IPS DF 19.7 (cell line): ENCODE data around the gene NLRP8.
"Not testable (repeated sequence)": the region's sequence is repeated elsewhere in the genome, so short reads cannot be mapped to it uniquely, and the experiment has no call there.

Source experiments
- DNase-seq: peaks from one replicate; pipeline ENCODE4 v3.0.0-alpha.2; 2013; ENCODE audit warnings: low read depth, low spot score

The NLRP8 gene

DNA sequence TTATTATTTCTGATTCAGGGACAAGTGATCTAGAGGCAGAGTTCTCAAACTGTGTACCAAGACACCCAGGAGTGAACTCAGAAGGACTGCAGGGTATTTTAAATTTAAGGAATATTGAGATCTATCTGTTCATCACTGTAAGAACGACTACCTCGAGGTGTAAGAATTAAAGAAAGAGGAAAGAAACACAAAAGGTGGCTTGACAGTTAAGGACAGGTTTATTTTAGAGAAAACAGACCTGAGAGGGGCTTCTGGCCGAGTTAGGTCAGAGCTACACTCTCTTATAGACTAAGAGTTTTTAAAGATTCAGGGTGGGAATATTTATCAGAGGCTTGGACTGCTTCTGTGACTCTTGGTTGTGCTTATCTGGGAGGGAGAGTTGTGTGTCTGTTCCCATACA is 26.4 kb downstream of the NLRP8 start:
- no peak for DNase-seq

DNA sequence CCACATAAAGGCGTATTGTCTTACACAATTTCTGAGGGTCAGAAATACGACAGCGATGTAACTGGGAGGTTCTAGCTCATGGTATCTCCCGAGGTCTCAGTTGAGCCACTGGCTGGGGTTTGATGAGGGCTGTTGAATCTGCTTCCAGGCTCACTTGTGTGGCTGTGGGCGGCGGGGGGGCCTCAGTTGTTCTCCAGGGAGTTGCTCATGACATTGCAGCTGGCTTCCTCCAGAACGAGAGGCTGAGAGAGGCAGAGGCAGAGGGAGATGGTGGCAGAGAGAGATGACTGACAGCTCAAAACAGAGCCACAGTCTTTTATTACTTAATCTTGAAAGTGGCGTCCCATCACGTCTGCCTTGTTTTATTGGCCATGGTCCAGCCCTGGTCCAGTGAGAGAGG is 32.8 kb downstream of the NLRP8 start:
- no peak for DNase-seq

DNA sequence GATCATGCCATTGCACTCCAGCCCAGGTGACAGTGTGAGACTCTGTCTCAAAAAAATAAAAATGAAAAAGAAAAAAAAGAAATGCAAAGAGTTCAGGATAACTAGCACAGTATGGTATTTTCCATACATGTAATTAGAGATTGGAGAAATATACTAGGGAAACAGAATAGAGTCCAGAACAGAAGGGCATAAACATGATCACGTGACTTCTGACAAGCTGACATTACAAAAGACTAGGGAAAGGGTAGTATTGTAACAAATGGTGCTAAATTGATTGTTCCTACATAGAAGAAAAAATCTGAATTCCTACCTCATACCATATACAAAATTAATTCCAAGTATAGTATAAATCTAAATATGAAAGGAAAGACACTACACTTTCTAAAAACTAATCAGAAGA is 37.6 kb downstream of the NLRP8 start:
- DNase-seq: no peak

DNA sequence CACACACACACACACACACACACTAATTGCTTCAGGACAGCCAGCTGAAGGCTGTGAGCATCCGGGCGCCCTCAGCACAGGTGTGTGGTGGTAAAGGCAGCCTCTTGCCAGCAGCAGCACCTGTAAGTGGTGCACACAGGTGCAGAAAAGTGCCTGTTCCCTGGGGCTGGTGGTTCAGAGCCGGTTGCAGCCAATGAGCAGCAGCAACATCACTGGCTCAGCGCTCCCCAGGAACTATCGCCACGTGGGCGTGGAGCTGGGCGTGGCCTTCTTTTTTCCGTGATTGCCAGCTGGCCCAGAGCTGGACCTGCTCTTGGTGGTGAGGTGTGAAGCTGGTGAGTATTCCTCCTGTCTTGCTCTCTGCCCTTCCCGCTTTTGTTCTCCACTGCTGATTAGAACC is 38.9 kb downstream of the NLRP8 start, which contains the start of gene NLRP5:
NLRP5 (plus strand) TSS at position 289 of the 400 bp plus-strand sequence.
- DNase-seq: no peak

DNA sequence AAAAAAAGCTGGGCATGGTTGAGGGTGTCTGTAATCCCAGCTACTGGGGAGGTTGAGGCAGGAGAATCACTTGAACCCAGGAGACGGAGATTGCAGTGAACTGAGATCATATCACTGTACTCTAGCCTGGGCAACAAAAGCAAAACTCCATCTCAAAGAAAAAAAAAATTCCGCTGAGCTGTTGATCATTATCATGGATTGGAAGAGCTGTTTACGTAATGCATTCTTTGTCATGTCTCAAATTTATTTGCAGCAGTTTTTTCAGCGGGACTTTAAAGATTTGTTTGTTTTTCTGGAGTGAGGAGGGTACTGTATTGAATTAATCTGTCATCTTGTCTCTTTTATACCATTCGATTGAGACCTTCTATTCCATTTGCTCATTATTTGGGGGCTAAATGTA is 43.2 kb downstream of the NLRP8 start:
- no peak for DNase-seq

DNA sequence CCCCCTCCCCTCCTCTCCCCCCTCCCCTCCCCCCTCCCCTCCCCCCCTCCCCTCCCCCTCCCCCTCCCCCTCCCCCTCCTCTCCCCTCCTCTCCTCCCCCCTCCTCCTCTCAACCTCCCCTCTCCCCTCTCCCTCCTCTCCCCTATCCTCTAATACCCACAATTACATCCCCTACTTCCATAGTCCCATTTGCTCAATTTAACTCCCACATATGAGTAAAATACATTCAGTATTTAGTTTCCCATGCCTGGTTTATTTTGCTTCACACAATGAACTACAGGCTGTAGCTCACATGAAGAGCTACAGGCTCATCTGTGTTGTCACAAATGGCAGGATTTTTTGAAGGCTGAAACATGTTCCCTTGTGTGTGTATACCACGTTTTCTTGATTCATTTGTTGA is 45.9 kb downstream of the NLRP8 start:
- DNase-seq: no peak

DNA sequence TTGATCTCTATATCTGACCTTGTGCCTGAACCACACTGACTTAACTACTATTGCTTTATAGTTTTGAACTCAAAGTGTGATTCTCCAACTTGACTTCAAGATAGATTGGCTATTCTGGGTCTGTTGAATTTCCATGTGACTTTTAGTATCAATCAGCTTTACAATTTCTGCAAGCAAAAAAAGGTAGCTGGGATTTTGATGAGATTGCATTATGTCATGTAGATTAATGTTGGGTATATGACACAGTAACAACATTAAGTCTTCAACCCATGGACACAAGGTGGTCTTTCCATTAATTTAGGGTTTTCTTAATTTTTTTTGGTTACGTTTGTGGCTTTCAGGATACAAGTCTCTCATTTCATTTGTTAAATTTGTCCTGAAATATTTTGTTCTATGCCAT is 67.1 kb downstream of the NLRP8 start:
- no peak for DNase-seq

DNA sequence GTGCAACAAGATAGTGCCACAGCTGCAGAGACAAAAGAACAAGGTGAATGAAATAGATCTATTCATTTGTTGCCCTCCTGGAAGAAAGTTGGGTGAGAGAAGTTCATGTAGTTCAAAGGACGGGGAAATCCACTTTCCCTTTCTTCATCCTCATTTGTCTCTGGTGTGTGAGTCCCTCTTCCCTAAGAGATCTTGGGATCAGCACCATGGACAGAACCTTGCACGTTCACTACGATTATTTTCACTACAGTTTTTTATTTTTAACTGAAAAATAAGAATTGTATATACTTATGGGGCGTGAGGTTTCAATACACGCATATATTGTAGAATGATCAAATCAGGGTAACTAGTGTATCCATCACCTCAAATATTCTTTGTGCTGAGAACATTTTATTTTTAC is 68.1 kb downstream of the NLRP8 start:
- DNase-seq: no peak

DNA sequence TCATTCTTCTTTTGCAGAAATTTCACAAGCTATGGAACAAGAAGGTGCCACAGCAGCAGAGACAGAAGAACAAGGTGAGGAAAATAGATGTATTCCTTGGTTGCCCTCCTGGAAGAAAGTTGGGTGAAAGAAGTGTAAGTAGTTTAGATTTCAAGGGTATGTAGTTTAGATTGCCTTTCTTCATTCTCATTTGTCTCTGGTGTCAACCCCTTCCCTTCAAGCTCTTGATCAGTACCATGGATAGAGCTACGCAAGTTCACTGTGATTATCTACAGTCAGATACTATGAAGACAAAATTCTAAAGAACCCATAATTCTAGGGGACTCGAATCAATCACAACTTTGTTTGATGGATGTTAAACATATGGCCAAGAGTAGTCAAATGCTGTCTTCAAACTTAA is 71.7 kb downstream of the NLRP8 start:
- not testable (repeated sequence) for DNase-seq

DNA sequence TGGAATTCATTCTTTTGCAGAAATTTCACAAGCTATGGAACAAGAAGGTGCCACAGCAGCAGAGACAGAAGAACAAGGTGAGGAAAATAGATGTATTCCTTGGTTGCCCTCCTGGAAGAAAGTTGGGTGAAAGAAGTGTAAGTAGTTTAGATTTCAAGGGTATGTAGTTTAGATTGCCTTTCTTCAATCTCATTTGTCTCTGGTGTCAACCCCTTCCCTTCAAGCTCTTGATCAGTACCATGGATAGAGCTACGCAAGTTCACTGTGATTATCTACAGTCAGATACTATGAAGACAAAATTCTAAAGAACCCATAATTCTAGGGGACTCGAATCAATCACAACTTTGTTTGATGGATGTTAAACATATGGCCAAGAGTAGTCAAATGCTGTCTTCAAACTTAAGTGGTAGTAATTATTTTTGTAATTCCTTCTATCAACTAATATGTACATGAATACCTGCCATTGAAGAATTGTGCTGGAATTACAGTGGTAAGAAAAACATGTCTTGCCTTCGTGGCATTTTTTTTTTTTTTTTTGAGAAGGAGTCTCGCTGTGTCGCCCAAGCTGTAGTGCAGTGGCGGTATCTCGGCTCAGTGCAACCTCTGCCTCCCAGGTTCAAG is 72.8 kb downstream of the NLRP8 start:
- DNase-seq: not testable (repeated sequence)

DNA sequence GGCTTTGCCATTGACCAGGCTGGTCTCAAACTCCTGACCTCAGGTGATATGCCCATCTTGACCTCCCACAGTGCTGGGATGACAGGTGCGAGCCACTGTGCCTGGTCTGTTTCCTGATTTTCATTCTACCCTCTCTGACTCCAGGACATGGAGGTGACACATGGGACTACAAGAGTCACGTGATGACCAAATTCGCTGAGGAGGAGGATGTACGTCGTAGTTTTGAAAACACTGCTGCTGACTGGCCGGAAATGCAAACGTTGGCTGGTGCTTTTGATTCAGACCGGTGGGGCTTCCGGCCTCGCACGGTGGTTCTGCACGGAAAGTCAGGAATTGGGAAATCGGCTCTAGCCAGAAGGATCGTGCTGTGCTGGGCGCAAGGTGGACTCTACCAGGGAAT is 79.1 kb downstream of the NLRP8 start:
- no peak for DNase-seq
